UCSD-AML1 (cell line): ENCODE measurements around the gene SPINT1.

Experiments used
- DNase-seq: peaks from one replicate; lab custom pipeline; 2025; ENCODE audit not compliant: unreplicated experiment; lab: John Stamatoyannopoulos, UW

SPINT1 gene

GRCh38 chr15:40891810-40892446 is 48.1 kb downstream of the SPINT1 start:
- DNase-seq, result peak; percentile 45

- no peak for DNase-seq
Observed at GRCh38 chr15:40892447-40893012, 48.7 kb downstream of the SPINT1 start.

- DNase-seq, result no peak
Observed at GRCh38 chr15:40893019-40893670, 49.3 kb downstream of the SPINT1 start.

- DNase-seq, result peak; percentile 96
Observed at GRCh38 chr15:40893733-40894680, 50.2 kb downstream of the SPINT1 start, which contains the start of gene VPS18. Gene VPS18, plus strand, starts transcription at chr15:40894450. Its CDS starts 319 bp downstream, at chr15:40894769.

GRCh38 chr15:40894681-40895448 is 51.0 kb downstream of the SPINT1 start:
- peak; percentile 73 for DNase-seq

- no peak for DNase-seq
Observed at GRCh38 chr15:40899536-40900207, 55.8 kb downstream of the SPINT1 start.

- no peak for DNase-seq
Observed at GRCh38 chr15:40900256-40901052, 56.6 kb downstream of the SPINT1 start.

GRCh38 chr15:40901053-40901443 is 57.2 kb downstream of the SPINT1 start:
- no peak for DNase-seq

GRCh38 chr15:40902605-40903561 is 59.0 kb downstream of the SPINT1 start:
- DNase-seq, result peak; percentile 32

- no peak for DNase-seq
Observed at GRCh38 chr15:40904552-40905201, 60.8 kb downstream of the SPINT1 start.

GRCh38 chr15:40906091-40906990 is 62.5 kb downstream of the SPINT1 start:
- DNase-seq, result peak; percentile 88

- DNase-seq, result peak; percentile 69
Observed at GRCh38 chr15:40906991-40907802, 63.3 kb downstream of the SPINT1 start.
